Measurements from ENCODE around the gene PRKACA.

PRKACA gene

DNA sequence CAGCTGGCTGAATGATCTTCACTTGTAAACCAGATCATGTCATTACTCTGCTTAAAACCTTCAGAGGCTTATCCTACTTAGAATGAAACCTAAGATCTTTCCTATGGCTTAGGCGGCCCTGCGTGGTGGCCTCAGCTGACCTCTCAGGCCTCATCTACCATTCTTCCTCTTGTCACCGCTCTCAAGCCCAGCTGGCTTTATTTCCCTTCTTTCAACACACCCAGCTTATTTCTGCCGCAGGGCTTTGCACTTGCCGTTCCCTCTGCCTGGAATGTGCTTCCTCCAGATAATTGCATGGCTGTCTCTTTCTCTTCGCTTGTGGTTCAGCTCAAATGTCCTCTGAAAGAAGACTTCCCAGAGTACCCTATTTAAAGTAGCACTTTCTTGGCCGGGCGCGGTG lies 22.4 kb upstream of the PRKACA start:
- H3K27ac ChIP-seq, result no peak overlapping the region
- POLR2A ChIA-PET (ENCODE audit: low non-redundant PET), result no interaction called here
- CTCF ChIA-PET, result interaction anchor here (0.6 to 1.6 kb wide), 2 partner anchors 66 to 209 kb away, joined by 5 to 7 read pairs; no protein-coding TSS in a partner anchor
- no peak for DNase-seq (ENCODE audit: low spot score)
- TF ChIP-seq, protein P1, sequence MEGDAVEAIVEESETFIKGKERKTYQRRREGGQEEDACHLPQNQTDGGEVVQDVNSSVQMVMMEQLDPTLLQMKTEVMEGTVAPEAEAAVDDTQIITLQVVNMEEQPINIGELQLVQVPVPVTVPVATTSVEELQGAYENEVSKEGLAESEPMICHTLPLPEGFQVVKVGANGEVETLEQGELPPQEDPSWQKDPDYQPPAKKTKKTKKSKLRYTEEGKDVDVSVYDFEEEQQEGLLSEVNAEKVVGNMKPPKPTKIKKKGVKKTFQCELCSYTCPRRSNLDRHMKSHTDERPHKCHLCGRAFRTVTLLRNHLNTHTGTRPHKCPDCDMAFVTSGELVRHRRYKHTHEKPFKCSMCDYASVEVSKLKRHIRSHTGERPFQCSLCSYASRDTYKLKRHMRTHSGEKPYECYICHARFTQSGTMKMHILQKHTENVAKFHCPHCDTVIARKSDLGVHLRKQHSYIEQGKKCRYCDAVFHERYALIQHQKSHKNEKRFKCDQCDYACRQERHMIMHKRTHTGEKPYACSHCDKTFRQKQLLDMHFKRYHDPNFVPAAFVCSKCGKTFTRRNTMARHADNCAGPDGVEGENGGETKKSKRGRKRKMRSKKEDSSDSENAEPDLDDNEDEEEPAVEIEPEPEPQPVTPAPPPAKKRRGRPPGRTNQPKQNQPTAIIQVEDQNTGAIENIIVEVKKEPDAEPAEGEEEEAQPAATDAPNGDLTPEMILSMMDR (conservative IDR thresholded peaks at IDR 0.05; ENCODE audit: low read depth), result no peak

DNA sequence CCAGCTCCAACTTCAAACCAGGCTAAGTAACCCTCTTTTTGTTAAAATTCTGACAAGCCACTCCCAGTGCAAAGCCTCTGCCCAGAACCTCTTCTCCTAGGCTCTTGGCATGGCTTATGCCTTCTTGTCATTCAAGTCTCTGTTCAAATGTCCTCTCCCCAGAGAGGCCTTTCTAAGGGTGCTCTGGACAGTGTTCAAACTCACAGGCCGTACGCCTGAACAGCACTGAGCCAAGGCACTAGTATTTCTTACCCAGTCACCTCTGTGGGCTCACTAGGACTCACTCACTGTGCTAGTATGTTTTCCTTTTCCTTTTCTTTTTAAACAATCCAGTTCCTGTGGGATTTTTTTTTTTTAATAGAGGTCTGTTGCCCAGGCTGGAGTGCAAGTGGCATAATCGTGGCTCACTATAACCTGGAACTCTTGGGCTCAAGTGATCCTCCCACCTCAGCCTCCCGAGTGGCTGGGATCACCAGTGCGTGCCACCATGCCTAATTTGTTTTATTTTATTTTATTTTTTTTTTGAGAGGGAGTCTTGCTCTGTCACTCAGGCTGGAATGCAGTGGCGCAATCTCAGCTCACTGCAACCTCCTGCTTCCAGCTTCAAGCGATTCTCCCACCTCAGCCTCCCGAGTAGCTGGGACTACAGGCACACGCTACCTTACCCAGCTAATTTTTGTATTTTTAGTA lies 21.2 kb upstream of the PRKACA start:
- CTCF ChIA-PET, result interaction anchor here (1.6 kb wide), 1 partner anchor 210 kb away, joined by 7 read pairs; no protein-coding TSS in a partner anchor
- TF ChIP-seq, protein P1 (conservative IDR thresholded peaks at IDR 0.05; ENCODE audit: low read depth), result no peak
- POLR2A ChIA-PET (ENCODE audit: low non-redundant PET), result no interaction called here
- H3K27ac ChIP-seq, result peak overlapping the region; percentile 96
- DNase-seq (ENCODE audit: low spot score), result no peak

DNA sequence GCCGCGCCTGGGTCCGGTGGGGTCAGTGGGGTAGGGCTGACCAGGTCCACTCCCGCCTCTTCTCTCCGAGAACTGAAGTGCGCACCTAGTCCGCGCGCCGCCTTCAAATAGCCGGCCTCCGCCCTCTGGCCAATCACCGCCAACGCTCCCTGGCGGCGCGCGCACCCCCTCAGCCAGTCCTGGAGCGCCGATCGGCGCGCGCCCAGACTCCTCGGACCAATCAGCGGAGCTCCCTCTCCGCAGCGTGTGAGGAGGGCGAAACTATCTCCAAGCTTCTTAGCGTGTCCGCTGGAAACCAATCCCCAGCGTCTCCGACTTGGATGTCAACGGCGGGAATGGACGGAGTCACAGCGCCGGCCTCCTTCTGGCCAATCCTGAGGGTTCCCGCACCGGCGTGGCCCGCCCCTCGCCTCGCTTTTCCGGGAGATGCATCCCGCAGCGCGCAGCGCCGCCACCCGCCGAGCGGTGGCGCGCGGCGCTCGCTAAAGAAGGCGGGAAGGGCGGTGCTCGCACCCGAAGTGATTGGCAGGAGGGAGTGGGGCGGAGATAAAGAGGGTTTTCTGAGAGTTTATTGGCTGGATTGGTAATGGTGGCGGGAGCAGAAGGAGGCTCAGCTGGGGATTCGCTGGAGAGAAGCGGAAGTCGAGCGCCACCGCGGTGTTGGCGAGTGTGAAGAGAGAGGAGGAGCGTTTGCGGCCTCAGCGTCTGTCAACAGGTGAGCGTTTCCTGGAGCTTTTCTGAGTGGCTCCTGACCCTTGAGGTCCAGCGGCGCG lies 19.1 kb upstream of the PRKACA start, which contains the start of gene ASF1B:
ASF1B (minus strand) TSS at position 81 of the 773 bp plus-strand sequence. CDS start 133 bp downstream, outside the sequence.
- H3K27ac ChIP-seq, result peak within 1 kb of the TSS; percentile 96
- TF ChIP-seq, protein P1 (conservative IDR thresholded peaks at IDR 0.05; ENCODE audit: low read depth), result peak; percentile 99
- ChIA-PET CTCF (interaction anchor here (0.6 to 1.8 kb wide), 19 partner anchors 8 to 1393 kb away, joined by 3 to 10 read pairs (median 3); partner anchors contain the start of genes ADGRE5 and MISP3), POLR2A (ENCODE audit: low non-redundant PET) (no interaction called here)
- DNase-seq (ENCODE audit: low spot score), result peak; percentile 99

DNA sequence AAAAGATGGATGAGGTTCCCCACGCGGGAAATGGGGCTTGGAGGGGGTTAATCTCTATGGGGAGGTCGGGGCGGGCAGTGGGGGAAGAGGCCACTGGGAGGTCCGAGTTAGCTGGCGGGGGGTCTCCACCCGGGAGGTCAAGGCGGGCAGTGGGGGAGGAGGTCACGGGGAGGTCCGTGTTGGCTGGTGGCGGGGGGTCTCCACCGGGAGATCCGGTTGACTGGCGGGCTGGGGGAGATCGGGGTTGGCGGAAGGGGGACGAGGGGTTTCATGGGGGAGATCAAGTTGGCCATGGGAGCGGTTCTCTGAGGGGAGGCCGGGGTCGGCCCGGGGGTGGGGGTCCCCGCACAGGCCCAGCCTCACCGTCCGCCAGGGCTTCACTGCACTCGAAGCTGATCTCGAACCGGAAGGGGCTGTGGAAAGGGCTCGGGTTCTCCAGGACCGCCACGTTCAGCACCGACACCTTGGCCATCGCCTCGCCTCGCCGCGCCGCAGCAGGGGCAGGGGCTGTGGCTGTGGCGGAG lies 18.5 kb upstream of the PRKACA start:
- TF ChIP-seq, protein P1 (conservative IDR thresholded peaks at IDR 0.05; ENCODE audit: low read depth), result no peak
- H3K27ac ChIP-seq, result peak overlapping the region; percentile 96
- POLR2A ChIA-PET (ENCODE audit: low non-redundant PET), result interaction anchor here (0.6 kb wide), 1 partner anchor 204 kb away, joined by 6 read pairs; no protein-coding TSS in a partner anchor
- CTCF ChIA-PET, result interaction anchor here (0.6 to 1.8 kb wide), 7 partner anchors 44 to 829 kb away, joined by 3 to 10 read pairs (median 5); partner anchors contain the start of genes ADGRE5 and MISP3
- no peak for DNase-seq (ENCODE audit: low spot score)

DNA sequence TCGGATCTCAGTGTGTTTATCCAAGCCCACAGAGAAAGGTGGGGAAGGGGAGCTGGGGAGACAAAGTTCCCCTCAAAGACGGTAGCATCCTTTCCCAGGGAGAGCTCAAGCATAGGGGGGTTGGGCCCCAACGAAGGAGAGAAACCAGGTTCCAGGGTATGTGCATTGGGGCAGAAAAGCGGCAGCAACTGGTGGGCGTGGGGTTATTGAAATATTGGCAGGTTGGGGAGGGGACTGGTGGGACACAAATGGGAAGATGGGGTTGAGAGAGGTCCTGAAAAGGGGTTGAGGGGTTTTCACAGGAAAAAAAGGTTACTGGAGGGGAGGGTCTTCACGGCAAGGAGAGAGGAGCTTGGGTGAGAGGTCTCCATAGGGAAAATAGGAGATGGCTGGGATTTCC lies 17.8 kb upstream of the PRKACA start:
- ChIA-PET POLR2A (ENCODE audit: low non-redundant PET) (interaction anchor here (0.6 kb wide), 1 partner anchor 205 kb away, joined by 6 read pairs; no protein-coding TSS in a partner anchor), CTCF (interaction anchor here (0.7 kb wide), 1 partner anchor 185 kb away, joined by 4 read pairs; no protein-coding TSS in a partner anchor)
- no peak for DNase-seq (ENCODE audit: low spot score)
- H3K27ac ChIP-seq, result peak overlapping the region; percentile 96
- TF ChIP-seq, protein P1 (conservative IDR thresholded peaks at IDR 0.05; ENCODE audit: low read depth), result no peak

Data from RWPE1 (cell line).